H1 (cell line): ENCODE data around the gene AMOT. TPM values are rescaled to one million over a fixed set of nuclear protein-coding genes. Genes with fewer than 3 reads are reported as not detected.

Source experiments
- CTCF ChIA-PET: fragments of 300-600 bp; sonication (Branson Sonifier 250); formaldehyde crosslinking; loops from one replicate; lab custom pipeline; 2021; ENCODE audit not compliant: partially characterized antibody; lab: Charles Lee
- POLR2A ChIA-PET: fragments of 300-600 bp; sonication (Branson Sonifier 250); formaldehyde crosslinking; loops from one replicate; lab custom pipeline; 2021; ENCODE audit warnings: inconsistent platforms; ENCODE audit not compliant: partially characterized antibody; lab: Charles Lee
- DNase-seq, 2 experiments: peaks; one replicate each; pipeline versions ENCODE4 v3.0.0 to v3.0.0-alpha.2; 2010 to 2022; ENCODE audit warnings: low spot score in 2 of 2, low read depth in 1 of 2, mixed read lengths in 1 of 2
- FAIRE-seq: peaks from 2 replicates; lab custom pipeline; 2011; peaks lifted over from hg19 to GRCh38; lab: Jason Lieb, UNC
- H2AFZ ChIP-seq: 2 replicates; pipeline ENCODE4 v1.8.1; 2012; ENCODE audit warnings: low read length, inconsistent platforms
- H2AK5ac ChIP-seq: 2 replicates; pipeline ENCODE4 v1.6.1; 2013; ENCODE audit warnings: low read depth, low read length
- H2BK120ac ChIP-seq: replicated peaks from 2 replicates; pipeline ENCODE3; 2013; ENCODE audit warnings: low read depth, low read length, inconsistent platforms
- H2BK12ac ChIP-seq: 2 replicates; pipeline ENCODE4 v1.6.1; 2013; ENCODE audit warnings: low read depth, low read length
- H2BK15ac ChIP-seq: 2 replicates; pipeline ENCODE4 v1.6.1; 2013; ENCODE audit warnings: low read length
- H2BK20ac ChIP-seq: 2 replicates; pipeline ENCODE4 v1.6.1; 2013; ENCODE audit warnings: low read length
- H2BK5ac ChIP-seq: 2 replicates; pipeline ENCODE4 v1.6.1; 2013; ENCODE audit warnings: low read depth, low read length
- H3K14ac ChIP-seq: 2 replicates; pipeline ENCODE4 v1.6.1; 2013; ENCODE audit warnings: inconsistent platforms; ENCODE audit not compliant: insufficient read length
- H3K18ac ChIP-seq: 2 replicates; pipeline ENCODE4 v1.6.1; 2013; ENCODE audit warnings: low read length; ENCODE audit errors: extremely low read depth
- H3K23ac ChIP-seq: 2 replicates; pipeline ENCODE4 v1.6.1; 2013; ENCODE audit warnings: inconsistent platforms; ENCODE audit not compliant: insufficient read length
- H3K23me2 ChIP-seq: 2 replicates; pipeline ENCODE4 v1.6.1; 2013; ENCODE audit warnings: low read depth, low read length
- H3K27ac ChIP-seq: 2 replicates; pipeline ENCODE4 v1.6.1; 2011; ENCODE audit warnings: low read depth, low read length, inconsistent platforms
- H3K27me3 ChIP-seq, 4 experiments: replicated peaks in 1 of 4; 1 replicate in 1 of 4; 2 replicates in 3 of 4; pipeline versions ENCODE4 v1.6.1 to v1.8.1; 2011 to 2013; ENCODE audit warnings: low read length in 3 of 4, mild to moderate bottlenecking in 3 of 4, inconsistent platforms in 2 of 4, mixed read lengths in 2 of 4, moderate library complexity in 1 of 4; ENCODE audit not compliant: control insufficient read depth in 3 of 4, insufficient read depth in 3 of 4; ENCODE audit errors: extremely low read depth in 1 of 4
- H3K36me3 ChIP-seq, 4 experiments: 2 replicates each; pipeline versions ENCODE4 v1.6.1 to v1.8.1; 2011 to 2013; ENCODE audit warnings: mild to moderate bottlenecking in 4 of 4, low read length in 3 of 4, moderate library complexity in 2 of 4, control low read depth in 1 of 4, inconsistent platforms in 1 of 4; ENCODE audit not compliant: insufficient read depth in 4 of 4, control insufficient read depth in 2 of 4
- H3K4ac ChIP-seq: replicated peaks from 2 replicates; pipeline ENCODE3; 2013; ENCODE audit warnings: low read length, low read depth, mixed read lengths, inconsistent platforms; ENCODE audit not compliant: insufficient read length
- H3K4me1 ChIP-seq, 4 experiments: replicated peaks in 1 of 4; 1 replicate in 1 of 4; 2 replicates in 3 of 4; pipeline versions ENCODE4 v1.6.1 to v1.8.1; 2011 to 2013; ENCODE audit warnings: low read length in 3 of 4, inconsistent platforms in 2 of 4, mixed read lengths in 1 of 4; ENCODE audit not compliant: insufficient read depth in 4 of 4, control insufficient read depth in 3 of 4
- H3K4me2 ChIP-seq, 2 experiments: 2 replicates each; pipeline versions ENCODE4 v1.6.1 to v1.8.1; 2011 to 2013; ENCODE audit warnings: low read depth in 2 of 2, low read length in 2 of 2, control low read depth in 1 of 2, inconsistent platforms in 1 of 2, mild to moderate bottlenecking in 1 of 2; ENCODE audit not compliant: insufficient read depth in 1 of 2
- H3K4me3 ChIP-seq, 4 experiments: fragments of 200-600, 300-600 bp in 1 of 4; sonication (generic), shearing (Covaris generic), sonication (Bioruptor Twin) in 1 of 4; 2 replicates each; pipeline versions ENCODE4 v1.5.1 to v1.8.1; 2011 to 2016; ENCODE audit warnings: low read length in 4 of 4, low read depth in 3 of 4, control low read depth in 2 of 4, inconsistent platforms in 2 of 4, mild to moderate bottlenecking in 2 of 4, mixed read lengths in 1 of 4, moderate library complexity in 1 of 4; ENCODE audit not compliant: insufficient read depth in 2 of 4; ENCODE audit errors: extremely low read depth in 1 of 4
- H3K56ac ChIP-seq: replicated peaks from 2 replicates; pipeline ENCODE3; 2013; ENCODE audit warnings: low read depth, mild to moderate bottlenecking, mixed read lengths, low read length, inconsistent platforms; ENCODE audit not compliant: insufficient read length
- H3K79me1 ChIP-seq: 2 replicates; pipeline ENCODE4 v1.6.1; 2013; ENCODE audit warnings: low read depth, low read length, control low read depth
- H3K79me2 ChIP-seq, 2 experiments: 2 replicates each; pipeline versions ENCODE4 v1.6.1 to v1.8.1; 2012 to 2013; ENCODE audit warnings: low read length in 2 of 2, mild to moderate bottlenecking in 2 of 2, inconsistent platforms in 1 of 2; ENCODE audit not compliant: insufficient read depth in 2 of 2, control insufficient read depth in 1 of 2
- H3K9ac ChIP-seq, 4 experiments: replicated peaks in 1 of 4; 1 replicate in 1 of 4; 2 replicates in 3 of 4; pipeline versions ENCODE4 v1.6.1 to v1.8.1; 2011 to 2013; ENCODE audit warnings: low read depth in 3 of 4, low read length in 3 of 4, control low read depth in 2 of 4, mild to moderate bottlenecking in 2 of 4, moderate library complexity in 2 of 4, inconsistent platforms in 1 of 4; ENCODE audit errors: extremely low read depth in 1 of 4
- H3K9me3 ChIP-seq, 2 experiments: 2 replicates each; pipeline versions ENCODE4 v1.6.1 to v1.8.1; 2012 to 2013; ENCODE audit warnings: mild to moderate bottlenecking in 2 of 2, moderate library complexity in 2 of 2, control low read depth in 1 of 2, inconsistent platforms in 1 of 2, low read depth in 1 of 2, low read length in 1 of 2, mixed read lengths in 1 of 2; ENCODE audit not compliant: insufficient read depth in 2 of 2
- H4K20me1 ChIP-seq, 2 experiments: replicated peaks in 1 of 2; 2 replicates each; pipeline versions ENCODE3 to v1.8.1; 2011 to 2013; ENCODE audit warnings: inconsistent platforms in 2 of 2, low read length in 2 of 2, mild to moderate bottlenecking in 1 of 2; ENCODE audit not compliant: insufficient read depth in 2 of 2, control insufficient read depth in 1 of 2
- H4K5ac ChIP-seq: 2 replicates; pipeline ENCODE4 v1.6.1; 2013; ENCODE audit warnings: low read length, low read depth, mixed read lengths, inconsistent platforms; ENCODE audit not compliant: insufficient read length
- H4K8ac ChIP-seq: 2 replicates; pipeline ENCODE4 v1.8.0; 2013; ENCODE audit warnings: mild to moderate bottlenecking, moderate library complexity, low read length, inconsistent platforms; ENCODE audit not compliant: insufficient read depth; ENCODE audit errors: extremely low read depth
- H4K91ac ChIP-seq: replicated peaks from 2 replicates; pipeline ENCODE3; 2013; ENCODE audit warnings: low read length, mixed read lengths, inconsistent platforms; ENCODE audit not compliant: insufficient read length
- CBX8 ChIP-seq: fragments of 300-800, 300-1000 bp; sonication (generic); IDR thresholded peaks from 2 replicates; pipeline ENCODE4 v1.7.1; 2016; ENCODE audit warnings: low read depth, low read length, borderline replicate concordance
- RAD21 ChIP-seq, 2 experiments: IDR thresholded peaks in 1 of 2; conservative IDR thresholded peaks in 1 of 2; 2 replicates each; pipeline ENCODE4 v1.6.1; 2011; ENCODE audit warnings: low read depth in 2 of 2, low read length in 2 of 2, improper control_type of control experiment in 1 of 2, inconsistent platforms in 1 of 2, mild to moderate bottlenecking in 1 of 2, moderate library complexity in 1 of 2
- TEAD4 ChIP-seq: IDR thresholded peaks from 2 replicates; pipeline ENCODE4 v1.6.1; 2012; ENCODE audit warnings: low read depth, low read length, inconsistent platforms, mixed read lengths
- WGBS, 2 experiments: shearing (Covaris generic) in 1 of 2; methylation state at CpG; one replicate each; pipeline versions ENCODE4 v1.1.6 to v1.1.7; 2013 to 2015; ENCODE audit warnings: low lambda C conversion rate in 2 of 2, mixed read lengths in 2 of 2, inconsistent platforms in 1 of 2, low coverage in 1 of 2, missing lambda C conversion rate in 1 of 2; ENCODE audit not compliant: insufficient replicate concordance in 2 of 2, insufficient coverage in 1 of 2, insufficient read length in 1 of 2; ENCODE audit errors: extremely low coverage in 1 of 2, missing lambda C conversion rate in 1 of 2; 5-methylcytosine and 5-hydroxymethylcytosine counted together
- polyA plus RNA-seq, 7 experiments: library from polyadenylated mRNA; depleted of rRNA in 3 of 7; stranded (reverse) in 5 of 7; unstranded in 2 of 7; fragments of >200 nt in 5 of 7; fragments of 200-250 nt in 2 of 7; gene quantifications; 1 replicate in 5 of 7; 2 replicates in 1 of 7; 4 replicates in 1 of 7; pipeline versions ENCODE4 v1.2.1 to v1.2.3, GENCODE V29; 2011 to 2013; ENCODE audit warnings: missing spikeins in 2 of 7, mixed read lengths in 2 of 7
- total RNA-seq: library from RNA; stranded (reverse); fragmentation: NEBNext Ultra II Directional; extraction: Animal tissue kit (Norgen Biotek cat#: 25700); gene quantifications from 2 replicates; pipeline ENCODE4 v1.2.1, GENCODE V29; 2021
- TF ChIP-seq, protein P1 (sequence below), 3 experiments: IDR thresholded peaks; 1 replicate in 2 of 3; 2 replicates in 1 of 3; pipeline versions ENCODE4 v1.5.1 to v1.6.1; 2011; ENCODE audit warnings: low read length in 3 of 3, mild to moderate bottlenecking in 3 of 3, inconsistent platforms in 2 of 3, low read depth in 1 of 3, moderate library complexity in 1 of 3; ENCODE audit not compliant: insufficient read depth in 1 of 3; ENCODE audit errors: control extremely low read depth in 1 of 3

The AMOT gene
- total and polyA plus RNA-seq, 2 of the 8 experiments (the other 6 are each of a cell fraction or from before 2014, with no cell fraction given), result 2.3 to 7.1 TPM

GRCh38 chrX:112760697-112761096, 79.9 kb downstream of the AMOT start:
- no peaks in the 10 kb centered on the region for H3K23me2 ChIP-seq
- no peak overlapping the region for H2AK5ac ChIP-seq
- ChIA-PET POLR2A (no interaction called here), CTCF (interaction anchor here (1.1 kb wide), 1 partner anchor 9 kb away, joined by 3 read pairs; no protein-coding TSS in a partner anchor)
- no peak for DNase-seq
- no peak for FAIRE-seq
- no peak overlapping the region for H3K56ac ChIP-seq
- no peak overlapping the region for H3K4ac ChIP-seq
- no peak overlapping the region for H4K5ac ChIP-seq
- no peak overlapping the region for H3K9ac ChIP-seq
- no peak overlapping the region for H2BK120ac ChIP-seq
- H3K79me2 ChIP-seq, result no peaks in the 10 kb centered on the region
- H3K23ac ChIP-seq, result no peak overlapping the region
- no peak overlapping the region for H3K14ac ChIP-seq
- no peak overlapping the region for H3K18ac ChIP-seq
- no peaks in the 10 kb centered on the region; a peak in 1 of 7 replicates for H3K27me3 ChIP-seq
- TF ChIP-seq RAD21 (IDR thresholded peaks at IDR 0.05 in 1 of 2, conservative IDR thresholded peaks at IDR 0.05 in 1 of 2; ENCODE audit: low read depth in 2 of 2, low read length in 2 of 2), result peak in 1 of 2 experiments; percentile 42; a peak in 2 of 4 replicates
- no peak for TF ChIP-seq CBX8
- TF ChIP-seq, protein P1, sequence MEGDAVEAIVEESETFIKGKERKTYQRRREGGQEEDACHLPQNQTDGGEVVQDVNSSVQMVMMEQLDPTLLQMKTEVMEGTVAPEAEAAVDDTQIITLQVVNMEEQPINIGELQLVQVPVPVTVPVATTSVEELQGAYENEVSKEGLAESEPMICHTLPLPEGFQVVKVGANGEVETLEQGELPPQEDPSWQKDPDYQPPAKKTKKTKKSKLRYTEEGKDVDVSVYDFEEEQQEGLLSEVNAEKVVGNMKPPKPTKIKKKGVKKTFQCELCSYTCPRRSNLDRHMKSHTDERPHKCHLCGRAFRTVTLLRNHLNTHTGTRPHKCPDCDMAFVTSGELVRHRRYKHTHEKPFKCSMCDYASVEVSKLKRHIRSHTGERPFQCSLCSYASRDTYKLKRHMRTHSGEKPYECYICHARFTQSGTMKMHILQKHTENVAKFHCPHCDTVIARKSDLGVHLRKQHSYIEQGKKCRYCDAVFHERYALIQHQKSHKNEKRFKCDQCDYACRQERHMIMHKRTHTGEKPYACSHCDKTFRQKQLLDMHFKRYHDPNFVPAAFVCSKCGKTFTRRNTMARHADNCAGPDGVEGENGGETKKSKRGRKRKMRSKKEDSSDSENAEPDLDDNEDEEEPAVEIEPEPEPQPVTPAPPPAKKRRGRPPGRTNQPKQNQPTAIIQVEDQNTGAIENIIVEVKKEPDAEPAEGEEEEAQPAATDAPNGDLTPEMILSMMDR (IDR thresholded peaks at IDR 0.05; ENCODE audit: control extremely low read depth in 1 of 3, insufficient read depth in 1 of 3, low read depth in 1 of 3, low read length in 3 of 3), result peak in 1 of 3 experiments; percentile 8; a peak in 1 of 4 replicates
- TF ChIP-seq TEAD4, result no peak
- TF ChIP-seq, all 59 proteins: peak for 2
- Histone ChIP-seq H2BK20ac (no peak overlapping the region), H3K4me1 (no peaks in the 10 kb centered on the region), H4K8ac (no peak overlapping the region), H4K91ac (no peak overlapping the region), H2AFZ (no peak overlapping the region), H3K4me3 (no peak overlapping the region), H4K20me1 (no peaks in the 10 kb centered on the region), H2BK5ac (no peak overlapping the region), H2BK15ac (no peak overlapping the region), H3K36me3 (no peaks in the 10 kb centered on the region), H2BK12ac (no peak overlapping the region), H3K27ac (no peak overlapping the region), H3K9me3 (no peaks in the 10 kb centered on the region), H3K79me1 (no peaks in the 10 kb centered on the region), H3K4me2 (no peak overlapping the region)
- 74% methylated on average over 2 of the region's 2 CpGs; no CpG with 5 or more reads in 1 of the 2 experiments for WGBS, 2 experiments
